Naive thymus-derived CD8-positive, alpha-beta T cell (primary cell): ENCODE results near the gene OSGEP. TPM values are rescaled to one million over a fixed set of nuclear protein-coding genes. Genes with fewer than 3 reads are reported as not detected.

Source experiments
- ATAC-seq, 2 donors: fragments of 150-1000 bp; cut with Tn5 transposase in 1 of 2; sonication (Bioruptor Pico), chemical (Tn5 transposase) in 1 of 2; 1 replicate in 1 of 2; 2 replicates in 1 of 2; pipeline ENCODE4 v1.10.0; 2021; ENCODE audit warnings: mild to moderate bottlenecking in 2 of 2, moderate library complexity in 2 of 2
- POLR2A ChIA-PET: fragments of 350-600 bp; sonication (Branson Sonifier 250); formaldehyde crosslinking; loops from one replicate; lab custom pipeline; 2021; ENCODE audit warnings: antibody characterized with exemption; lab: Charles Lee
- DNase-seq, 10 donors: peaks; one replicate each; pipeline versions ENCODE4 v3.0.0 to v3.0.0-alpha.2; 2020 to 2022
- H3K27ac Mint-ChIP-seq, 10 donors: one replicate each; pipeline ENCODE4 v1.8.0; 2020 to 2022; ENCODE audit warnings: mild to moderate bottlenecking in 10 of 10, mixed read lengths in 10 of 10, moderate library complexity in 4 of 10, inconsistent platforms in 1 of 10
- H3K27me3 Mint-ChIP-seq, 5 donors: one replicate each; pipeline ENCODE4 v1.8.0; 2021 to 2022; ENCODE audit warnings: mixed read lengths in 5 of 5
- H3K36me3 Mint-ChIP-seq, 3 donors: one replicate each; pipeline ENCODE4 v1.8.0; 2020 to 2022; ENCODE audit warnings: mixed read lengths in 3 of 3, mild to moderate bottlenecking in 2 of 3, inconsistent platforms in 1 of 3
- H3K4me1 Mint-ChIP-seq, 4 donors: one replicate each; pipeline ENCODE4 v1.8.0; 2021 to 2022; ENCODE audit warnings: mixed read lengths in 4 of 4
- H3K4me3 Mint-ChIP-seq, 10 donors: one replicate each; pipeline ENCODE4 v1.8.0; 2020 to 2022; ENCODE audit warnings: mild to moderate bottlenecking in 10 of 10, mixed read lengths in 10 of 10, moderate library complexity in 6 of 10, inconsistent platforms in 1 of 10
- H3K9me3 Mint-ChIP-seq, 9 donors: one replicate each; pipeline ENCODE4 v1.8.0; 2020 to 2022; ENCODE audit warnings: mixed read lengths in 9 of 9, mild to moderate bottlenecking in 3 of 9, inconsistent platforms in 1 of 9, moderate library complexity in 1 of 9
- polyA plus RNA-seq, 3 donors: library from polyadenylated mRNA; unstranded; fragments of 300-500 nt; fragmentation: Illumina TruSeq; gene quantifications; one replicate each; pipeline ENCODE4 v1.2.3, GENCODE V29; 2021
- total RNA-seq, 8 experiments: library from RNA in 2 of 8; stranded (reverse) in 2 of 8; gene quantifications; one replicate each; pipeline ENCODE4 v1.2.3 and lab custom pipeline; 2021 to 2026

The OSGEP gene
- total and polyA plus RNA-seq, 5 experiments from 2014 or later: 38.8 to 89.2 (median 43.3) TPM

DNA sequence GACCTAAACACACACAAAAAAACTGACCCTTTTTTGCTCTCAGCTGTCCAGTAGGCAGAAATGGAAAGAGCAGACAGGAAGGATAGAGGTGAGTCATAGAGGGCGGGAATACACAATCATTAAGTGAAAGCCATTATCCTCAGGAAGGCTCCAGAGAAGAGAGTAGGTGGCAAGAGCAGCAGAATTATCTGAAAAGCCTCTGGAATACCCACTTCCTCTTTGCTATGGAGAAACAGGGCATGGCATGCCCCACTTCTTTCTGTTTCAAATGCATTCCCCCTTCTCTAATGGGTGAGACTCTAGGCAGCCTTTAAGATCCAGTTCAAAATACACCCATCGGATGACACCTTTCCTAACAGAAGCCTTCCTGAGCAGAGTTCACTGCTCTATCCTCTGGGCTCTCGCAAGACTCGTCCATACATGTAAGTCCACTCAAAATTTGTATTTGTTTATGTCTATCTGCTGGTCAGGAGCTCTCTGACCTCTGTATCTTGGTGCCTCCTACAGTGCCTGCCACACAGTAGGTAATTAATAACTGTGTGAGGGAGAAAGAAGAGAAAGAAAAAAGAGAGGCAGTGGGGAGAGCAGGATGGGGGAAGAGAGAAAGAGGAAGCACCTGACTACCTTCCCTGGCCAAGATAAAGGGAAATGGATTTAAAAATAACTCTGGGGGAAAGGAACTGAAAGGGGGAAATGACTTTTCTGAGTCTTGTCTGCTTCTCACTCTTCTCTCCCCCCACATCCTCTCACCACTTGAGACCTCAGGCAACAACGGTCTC is 27.2 kb downstream of the OSGEP start:
- H3K4me1 Mint-ChIP-seq: peaks cover 24 to 50% (median 46%) of the 10 kb centered on the region in 4 donors
- H3K27ac Mint-ChIP-seq: peak overlapping the region; percentile 88 to 95 (median 93)
- no peaks in the 10 kb centered on the region for H3K9me3 Mint-ChIP-seq
- DNase-seq: peak in 2 of 10 donors; percentile 21 to 32
- POLR2A ChIA-PET: interaction anchor here (0.6 to 3.7 kb wide), 4 partner anchors 13 to 84 kb away, joined by 3 to 23 read pairs (median 11); partner anchors contain the start of genes APEX1, OSGEP, PARP2 and TEP1
- peak; percentile 38 to 62 for ATAC-seq
- H3K4me3 Mint-ChIP-seq: peak overlapping the region; percentile 45 to 80 (median 79)
- no peaks in the 10 kb centered on the region for H3K36me3 Mint-ChIP-seq
- no peaks in the 10 kb centered on the region for H3K27me3 Mint-ChIP-seq

- no peaks in the 10 kb centered on the region for H3K27me3 Mint-ChIP-seq
- H3K4me1 Mint-ChIP-seq: peaks cover 24 to 47% (median 38%) of the 10 kb centered on the region in 4 donors
- H3K36me3 Mint-ChIP-seq: no peaks in the 10 kb centered on the region
- peak overlapping the region in 1 of 10 donors; percentile 57 for H3K27ac Mint-ChIP-seq
- H3K9me3 Mint-ChIP-seq: no peaks in the 10 kb centered on the region
- POLR2A ChIA-PET: interaction anchor here (1.2 kb wide), 1 partner anchor 15 kb away, joined by 3 read pairs; no protein-coding TSS in a partner anchor
- DNase-seq (no peak), ATAC-seq (no peak)
- no peak overlapping the region for H3K4me3 Mint-ChIP-seq
These were observed 29.8 kb downstream of the OSGEP start for GRCh38 chr14:20424851-20425250.

DNA sequence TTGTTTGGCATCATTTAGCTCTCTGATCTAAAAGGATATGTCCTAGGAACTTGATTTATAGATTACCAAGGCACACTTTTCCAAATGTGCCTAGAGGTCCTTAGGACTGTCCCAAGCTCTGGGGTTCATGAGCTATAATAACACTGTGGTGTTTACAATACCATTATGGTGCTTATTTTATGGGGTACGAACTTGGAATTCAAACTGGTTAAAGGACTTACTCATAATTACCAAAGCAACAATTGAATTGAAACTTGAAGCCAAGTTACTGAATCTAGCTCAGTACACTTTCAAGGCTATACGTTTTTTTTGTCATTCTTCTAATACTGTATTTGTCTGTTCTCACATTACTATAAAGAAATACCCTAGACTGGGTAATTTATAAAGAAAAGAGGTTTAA is 31.7 kb downstream of the OSGEP start:
- Mint-ChIP-seq H3K4me3 (no peak overlapping the region), H3K36me3 (no peaks in the 10 kb centered on the region), H3K27me3 (no peaks in the 10 kb centered on the region), H3K27ac (peak overlapping the region in 1 of 10 donors; percentile 11), H3K9me3 (no peaks in the 10 kb centered on the region), H3K4me1 (peaks cover 10 to 28% (median 19%) of the 10 kb centered on the region in 4 donors)
- DNase-seq (no peak), ATAC-seq (no peak)
- POLR2A ChIA-PET: interaction anchor here (0.9 to 2.3 kb wide), 3 partner anchors 8 to 91 kb away, joined by 3 to 8 read pairs (median 7); partner anchors contain the start of gene TEP1

GRCh38 chr14:20421267-20421666 is 33.3 kb downstream of the OSGEP start:
- no peaks in the 10 kb centered on the region for H3K36me3 Mint-ChIP-seq
- POLR2A ChIA-PET: interaction anchor here (1.2 to 2.3 kb wide), 3 partner anchors 8 to 34 kb away, joined by 3 to 8 read pairs (median 3); partner anchors contain the start of genes APEX1, OSGEP and TEP1
- H3K9me3 Mint-ChIP-seq: no peaks in the 10 kb centered on the region
- no peak overlapping the region for H3K4me3 Mint-ChIP-seq
- no peak for ATAC-seq
- H3K4me1 Mint-ChIP-seq: peaks cover 2 to 19% (median 11%) of the 10 kb centered on the region in 4 donors
- DNase-seq: no peak
- no peaks in the 10 kb centered on the region for H3K27me3 Mint-ChIP-seq
- H3K27ac Mint-ChIP-seq: no peak overlapping the region

DNA sequence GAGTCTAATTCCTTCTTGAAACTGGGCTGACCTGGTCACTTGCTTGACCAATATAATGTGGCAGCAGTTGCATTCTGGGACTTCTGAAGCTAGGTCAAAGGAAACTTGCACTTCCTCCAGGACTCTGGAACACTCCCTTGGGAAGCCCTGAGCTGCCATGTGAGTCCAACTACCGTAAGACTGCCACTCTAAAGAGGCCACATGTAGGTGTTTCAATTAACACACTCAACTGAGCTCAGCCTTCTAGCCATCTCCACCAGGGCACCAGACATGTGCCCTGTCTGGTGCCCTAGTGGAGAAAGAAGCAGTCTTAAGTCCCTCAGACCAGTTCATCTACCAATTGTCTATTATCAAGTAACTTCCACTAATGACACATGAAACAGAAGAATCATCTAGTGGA is 35.2 kb downstream of the OSGEP start:
- Mint-ChIP-seq H3K4me3 (no peak overlapping the region), H3K36me3 (no peaks in the 10 kb centered on the region), H3K27me3 (no peaks in the 10 kb centered on the region), H3K4me1 (peaks cover 4 to 18% (median 14%) of the 10 kb centered on the region in 4 donors), H3K9me3 (no peaks in the 10 kb centered on the region), H3K27ac (peak overlapping the region in 1 of 10 donors; percentile 60)
- no peak for ATAC-seq
- no peak for DNase-seq
- POLR2A ChIA-PET: no interaction called here

DNA sequence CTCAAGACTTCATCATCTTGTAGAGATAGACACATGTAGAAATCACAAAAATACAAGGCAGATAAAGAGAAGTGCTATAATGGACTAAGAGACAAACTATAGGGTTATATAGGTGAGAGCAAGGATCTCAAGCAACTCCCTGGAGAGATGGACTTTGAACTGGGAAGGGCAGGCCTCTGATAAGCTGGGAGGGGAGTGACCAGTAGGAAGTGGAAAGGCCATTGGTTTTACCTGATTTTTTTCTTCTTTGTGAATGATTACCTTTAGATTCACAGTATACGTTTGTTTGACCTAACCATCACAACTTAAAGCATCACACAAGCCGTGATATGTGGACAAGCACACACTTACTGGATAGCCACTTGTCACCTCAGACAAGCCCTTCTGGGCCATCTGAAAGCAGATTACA is 36.1 kb downstream of the OSGEP start:
- Mint-ChIP-seq H3K36me3 (no peaks in the 10 kb centered on the region), H3K9me3 (no peaks in the 10 kb centered on the region), H3K27ac (no peak overlapping the region), H3K4me1 (peaks cover 7 to 27% (median 23%) of the 10 kb centered on the region in 4 donors), H3K27me3 (no peaks in the 10 kb centered on the region), H3K4me3 (no peak overlapping the region)
- ATAC-seq (no peak), DNase-seq (no peak)
- POLR2A ChIA-PET: interaction anchor here (0.6 kb wide), 1 partner anchor 28 kb away, joined by 3 read pairs; no protein-coding TSS in a partner anchor

GRCh38 chr14:20417250-20418186 is 37.1 kb downstream of the OSGEP start:
- peaks cover 8 to 32% (median 24%) of the 10 kb centered on the region in 4 donors for H3K4me1 Mint-ChIP-seq
- DNase-seq (no peak), ATAC-seq (no peak)
- H3K36me3 Mint-ChIP-seq: no peaks in the 10 kb centered on the region
- no peaks in the 10 kb centered on the region for H3K9me3 Mint-ChIP-seq
- POLR2A ChIA-PET: interaction anchor here (0.6 to 1.3 kb wide), 5 partner anchors 29 to 1111 kb away, joined by 3 to 8 read pairs (median 3); partner anchors contain the start of gene PIP4P1
- H3K27me3 Mint-ChIP-seq: no peaks in the 10 kb centered on the region
- H3K4me3 Mint-ChIP-seq: no peak overlapping the region
- H3K27ac Mint-ChIP-seq: peak overlapping the region in 1 of 10 donors; percentile 25

DNA sequence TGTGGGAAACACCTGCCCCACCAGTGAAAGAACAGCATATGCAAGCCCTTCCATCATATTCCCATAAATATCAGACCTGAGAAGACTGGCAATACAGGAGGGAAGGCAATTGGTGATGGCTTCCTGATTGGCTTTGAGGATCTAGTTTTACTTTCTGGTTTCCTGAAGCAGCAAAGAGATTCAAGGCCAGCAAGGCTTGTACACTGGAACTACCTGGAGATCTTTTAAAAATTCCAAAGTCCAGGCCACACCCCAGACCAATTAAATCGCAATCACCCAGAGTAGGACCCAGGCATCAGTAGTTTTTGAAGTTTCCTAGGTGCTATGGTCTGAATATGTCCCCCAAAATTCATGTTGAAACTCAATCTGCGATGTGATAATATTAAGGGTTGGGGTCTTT is 38.4 kb downstream of the OSGEP start:
- Mint-ChIP-seq H3K27ac (peak overlapping the region in 9 of 10 donors; percentile 7 to 88 (median 73)), H3K27me3 (no peaks in the 10 kb centered on the region), H3K9me3 (no peaks in the 10 kb centered on the region), H3K36me3 (no peaks in the 10 kb centered on the region), H3K4me3 (peak overlapping the region in 1 of 10 donors; percentile 0), H3K4me1 (peaks cover 12 to 42% (median 34%) of the 10 kb centered on the region in 4 donors)
- no peak for DNase-seq
- no peak for ATAC-seq
- POLR2A ChIA-PET: interaction anchor here (0.6 to 5.8 kb wide), 10 partner anchors 8 to 457 kb away, joined by 3 to 44 read pairs (median 10); partner anchors contain the start of genes APEX1, OSGEP, PARP2 and PIP4P1

DNA sequence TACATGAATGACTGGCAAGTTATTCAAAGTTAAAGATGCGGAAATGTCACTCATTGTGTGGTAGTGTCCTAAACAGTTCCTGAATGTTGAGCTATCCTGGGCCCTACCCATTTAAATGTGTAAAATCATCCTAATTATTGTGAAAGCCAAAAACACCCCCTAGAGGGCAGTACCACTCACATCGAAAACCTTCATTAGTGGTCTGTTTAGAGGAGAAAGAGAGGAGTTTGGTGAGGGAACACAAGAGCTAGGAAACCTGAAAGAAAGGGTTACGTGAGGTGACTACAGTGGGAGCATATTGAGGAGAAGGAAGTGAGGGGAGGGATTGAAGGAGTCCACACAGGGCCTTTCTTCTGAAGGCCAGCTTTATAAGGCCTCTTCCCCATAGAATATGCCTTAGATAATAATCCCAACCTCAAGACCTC is 38.8 kb downstream of the OSGEP start:
- peak in 8 of 10 donors; percentile 14 to 67 (median 47) for DNase-seq
- ATAC-seq: peak; percentile 38 to 46
- Mint-ChIP-seq H3K4me3 (peak overlapping the region in 6 of 10 donors; percentile 0 to 51 (median 11)), H3K27me3 (no peaks in the 10 kb centered on the region), H3K4me1 (peaks cover 15 to 46% (median 38%) of the 10 kb centered on the region in 4 donors), H3K36me3 (no peaks in the 10 kb centered on the region), H3K27ac (peak overlapping the region in 9 of 10 donors; percentile 7 to 88 (median 73)), H3K9me3 (no peaks in the 10 kb centered on the region)
- POLR2A ChIA-PET: interaction anchor here (0.6 to 5.8 kb wide), 10 partner anchors 8 to 458 kb away, joined by 3 to 44 read pairs (median 10); partner anchors contain the start of genes APEX1, OSGEP, PARP2 and PIP4P1

GRCh38 chr14:20413744-20414082 is 40.9 kb downstream of the OSGEP start:
- Mint-ChIP-seq H3K4me1 (peaks cover 22 to 63% (median 47%) of the 10 kb centered on the region in 4 donors), H3K9me3 (no peaks in the 10 kb centered on the region), H3K27me3 (no peaks in the 10 kb centered on the region), H3K36me3 (no peaks in the 10 kb centered on the region), H3K4me3 (peak overlapping the region; percentile 90 to 100 (median 96)), H3K27ac (peak overlapping the region; percentile 84 to 99 (median 96))
- ATAC-seq (peak; percentile 34 to 42), DNase-seq (peak in 6 of 10 donors; percentile 4 to 40 (median 29))
- POLR2A ChIA-PET: interaction anchor here (0.7 to 5.8 kb wide), 8 partner anchors 9 to 71 kb away, joined by 3 to 44 read pairs (median 14); partner anchors contain the start of genes APEX1, OSGEP, PARP2 and PIP4P1

- POLR2A ChIA-PET: interaction anchor here (0.6 to 5.8 kb wide), 9 partner anchors 9 to 70 kb away, joined by 3 to 44 read pairs (median 8); partner anchors contain the start of genes APEX1, OSGEP, PARP2 and PIP4P1
- H3K4me1 Mint-ChIP-seq: peaks cover 24 to 64% (median 48%) of the 10 kb centered on the region in 4 donors
- H3K4me3 Mint-ChIP-seq: peak within 1 kb of the TSS; percentile 90 to 100 (median 96)
These were observed 41.5 kb downstream of the OSGEP start, which contains the start of gene TEP1 for GRCh38 chr14:20412876-20413743. Gene TEP1, minus strand, starts transcription at chr14:20413501. Its CDS starts 5,062 bp downstream, at chr14:20408439.

More at GRCh38 chr14:20412876-20413743, 41.5 kb downstream of the OSGEP start, which contains the start of gene TEP1:
- Mint-ChIP-seq H3K9me3 (no peaks in the 10 kb centered on the region), H3K27me3 (no peaks in the 10 kb centered on the region), H3K27ac (peak within 1 kb of the TSS; percentile 84 to 99 (median 96)), H3K36me3 (peaks cover 0 to 3% (median 0%) of the 10 kb centered on the region in 3 donors)
- peak; percentile 69 to 84 for ATAC-seq
- DNase-seq: peak; percentile 45 to 79 (median 64)
